Measurements from ENCODE around the gene SLC44A1. TPM values are rescaled to one million over a fixed set of nuclear protein-coding genes. Genes with fewer than 3 reads are reported as not detected.

Gene SLC44A1
- total RNA-seq, 1 donor from 2014 or later = 13.9 TPM

DNA sequence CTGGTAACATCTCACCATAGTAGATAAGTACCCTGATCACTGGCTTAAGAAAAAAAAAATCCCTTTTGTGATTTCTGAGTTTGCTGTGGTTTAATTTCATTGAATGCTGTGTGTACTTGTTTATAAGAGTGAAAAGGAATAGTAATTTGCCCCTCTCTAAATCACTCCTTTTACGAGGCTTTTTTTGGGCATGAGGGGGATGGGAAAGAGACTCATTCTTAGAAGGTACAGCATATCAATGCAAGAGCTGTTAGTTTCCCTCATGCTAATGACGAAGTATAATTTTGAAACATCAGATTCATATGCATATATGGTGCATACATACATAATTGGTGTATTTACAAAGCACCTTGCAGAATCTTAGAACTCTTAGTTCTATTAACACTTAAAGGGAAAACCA lies 2.4 kb upstream of the SLC44A1 start:
- TF ChIP-seq, protein P1, sequence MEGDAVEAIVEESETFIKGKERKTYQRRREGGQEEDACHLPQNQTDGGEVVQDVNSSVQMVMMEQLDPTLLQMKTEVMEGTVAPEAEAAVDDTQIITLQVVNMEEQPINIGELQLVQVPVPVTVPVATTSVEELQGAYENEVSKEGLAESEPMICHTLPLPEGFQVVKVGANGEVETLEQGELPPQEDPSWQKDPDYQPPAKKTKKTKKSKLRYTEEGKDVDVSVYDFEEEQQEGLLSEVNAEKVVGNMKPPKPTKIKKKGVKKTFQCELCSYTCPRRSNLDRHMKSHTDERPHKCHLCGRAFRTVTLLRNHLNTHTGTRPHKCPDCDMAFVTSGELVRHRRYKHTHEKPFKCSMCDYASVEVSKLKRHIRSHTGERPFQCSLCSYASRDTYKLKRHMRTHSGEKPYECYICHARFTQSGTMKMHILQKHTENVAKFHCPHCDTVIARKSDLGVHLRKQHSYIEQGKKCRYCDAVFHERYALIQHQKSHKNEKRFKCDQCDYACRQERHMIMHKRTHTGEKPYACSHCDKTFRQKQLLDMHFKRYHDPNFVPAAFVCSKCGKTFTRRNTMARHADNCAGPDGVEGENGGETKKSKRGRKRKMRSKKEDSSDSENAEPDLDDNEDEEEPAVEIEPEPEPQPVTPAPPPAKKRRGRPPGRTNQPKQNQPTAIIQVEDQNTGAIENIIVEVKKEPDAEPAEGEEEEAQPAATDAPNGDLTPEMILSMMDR (conservative IDR thresholded peaks at IDR 0.05) = no peak
- Mint-ChIP-seq H3K4me3 (peak overlapping the region; percentile 73), H3K36me3 (ENCODE audit: low read depth) (no peaks in the 10 kb centered on the region), H3K27me3 (ENCODE audit: low read depth) (peaks cover 70% of the 10 kb centered on the region), H3K4me1 (peaks cover 6% of the 10 kb centered on the region), H3K27ac (ENCODE audit: unreplicated experiment) (no peak overlapping the region), H3K9me3 (no peaks in the 10 kb centered on the region)
- no peak for DNase-seq (ENCODE audit: low read depth, low spot score)

DNA sequence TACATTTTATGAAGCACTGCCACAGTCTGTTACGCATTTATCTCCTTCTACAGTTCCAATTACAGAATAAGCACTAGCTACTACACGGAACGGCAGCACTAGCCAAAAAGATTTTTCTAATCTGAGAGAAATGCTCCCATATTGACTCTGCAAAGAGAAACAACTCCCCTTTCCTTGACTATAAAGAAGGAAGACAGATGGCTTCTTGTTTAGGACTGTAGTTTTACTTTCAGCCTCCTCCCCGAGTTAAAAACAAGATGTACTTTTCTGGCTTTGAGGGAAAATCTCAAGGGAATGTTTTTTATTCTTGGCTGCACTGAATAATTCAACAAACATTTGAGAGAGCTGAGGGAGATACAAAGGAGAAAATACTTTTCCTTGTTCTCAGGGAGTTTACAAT lies 1.9 kb upstream of the SLC44A1 start:
- peaks cover 6% of the 10 kb centered on the region for H3K4me1 Mint-ChIP-seq
- no peak overlapping the region for H3K27ac Mint-ChIP-seq (ENCODE audit: unreplicated experiment)
- DNase-seq (ENCODE audit: low read depth, low spot score) = no peak
- TF ChIP-seq, protein P1 (conservative IDR thresholded peaks at IDR 0.05) = no peak
- H3K9me3 Mint-ChIP-seq = no peaks in the 10 kb centered on the region
- H3K27me3 Mint-ChIP-seq (ENCODE audit: low read depth) = peaks cover 75% of the 10 kb centered on the region
- H3K36me3 Mint-ChIP-seq (ENCODE audit: low read depth) = no peaks in the 10 kb centered on the region
- H3K4me3 Mint-ChIP-seq = peak overlapping the region; percentile 73

DNA sequence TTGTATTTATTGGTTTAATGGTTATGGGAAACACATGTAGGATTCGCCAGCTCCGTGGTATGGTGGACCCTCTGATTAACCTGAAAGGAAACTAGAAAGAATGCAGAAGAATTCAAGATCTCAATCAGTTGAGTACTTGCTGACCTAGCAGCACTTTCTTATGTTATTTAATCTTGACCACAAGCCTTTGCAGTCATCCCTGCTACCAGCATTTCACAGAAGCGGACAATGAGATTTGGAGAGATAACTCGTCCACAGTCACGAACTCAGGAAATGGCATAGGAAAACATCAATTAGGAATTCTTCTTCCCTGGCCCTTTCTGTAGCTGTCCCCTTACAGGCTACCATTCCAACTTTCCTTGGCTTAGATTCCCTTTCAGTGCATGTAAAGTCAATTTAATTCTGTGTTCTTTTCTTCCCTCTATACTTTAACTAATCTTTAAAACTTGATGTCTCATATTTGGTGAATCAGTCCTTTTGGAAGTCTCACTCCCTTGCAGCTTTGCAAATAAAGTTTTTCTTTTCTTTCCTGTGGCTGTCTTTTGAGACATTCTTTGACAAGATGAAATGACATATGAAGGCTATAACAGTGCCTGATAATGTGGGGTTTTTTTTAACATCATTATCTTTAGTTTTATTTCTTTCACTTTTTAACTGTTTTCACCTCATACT lies 1.3 kb upstream of the SLC44A1 start:
- Mint-ChIP-seq H3K27ac (ENCODE audit: unreplicated experiment) (no peak overlapping the region), H3K4me1 (peaks cover 6% of the 10 kb centered on the region), H3K4me3 (no peak overlapping the region), H3K27me3 (ENCODE audit: low read depth) (peaks cover 81% of the 10 kb centered on the region), H3K9me3 (no peaks in the 10 kb centered on the region), H3K36me3 (ENCODE audit: low read depth) (no peaks in the 10 kb centered on the region)
- DNase-seq (ENCODE audit: low read depth, low spot score) = no peak
- TF ChIP-seq, protein P1 (conservative IDR thresholded peaks at IDR 0.05) = no peak

DNA sequence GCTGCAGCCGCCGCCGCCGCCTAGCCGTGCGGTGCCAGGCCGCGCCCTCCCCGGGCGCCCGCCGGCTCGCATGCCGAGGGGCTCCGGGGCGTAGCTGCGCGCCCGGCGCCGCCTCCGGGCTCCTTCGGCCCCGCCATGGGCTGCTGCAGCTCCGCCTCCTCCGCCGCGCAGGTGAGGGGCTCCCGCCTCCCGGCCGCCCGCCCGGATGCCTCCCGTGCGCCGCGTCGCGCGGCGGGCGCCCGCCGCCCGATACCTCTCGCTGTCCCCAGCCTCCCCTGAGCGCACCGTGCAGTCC lies 230 bp downstream of the SLC44A1 start:
- Mint-ChIP-seq H3K9me3 (no peaks in the 10 kb centered on the region), H3K4me1 (peaks cover 6% of the 10 kb centered on the region), H3K27ac (ENCODE audit: unreplicated experiment) (no peak overlapping the region), H3K36me3 (ENCODE audit: low read depth) (no peaks in the 10 kb centered on the region), H3K4me3 (peak overlapping the region; percentile 85), H3K27me3 (ENCODE audit: low read depth) (peaks cover 78% of the 10 kb centered on the region)
- no peak for DNase-seq (ENCODE audit: low read depth, low spot score)
- TF ChIP-seq, protein P1 (conservative IDR thresholded peaks at IDR 0.05) = no peak

DNA sequence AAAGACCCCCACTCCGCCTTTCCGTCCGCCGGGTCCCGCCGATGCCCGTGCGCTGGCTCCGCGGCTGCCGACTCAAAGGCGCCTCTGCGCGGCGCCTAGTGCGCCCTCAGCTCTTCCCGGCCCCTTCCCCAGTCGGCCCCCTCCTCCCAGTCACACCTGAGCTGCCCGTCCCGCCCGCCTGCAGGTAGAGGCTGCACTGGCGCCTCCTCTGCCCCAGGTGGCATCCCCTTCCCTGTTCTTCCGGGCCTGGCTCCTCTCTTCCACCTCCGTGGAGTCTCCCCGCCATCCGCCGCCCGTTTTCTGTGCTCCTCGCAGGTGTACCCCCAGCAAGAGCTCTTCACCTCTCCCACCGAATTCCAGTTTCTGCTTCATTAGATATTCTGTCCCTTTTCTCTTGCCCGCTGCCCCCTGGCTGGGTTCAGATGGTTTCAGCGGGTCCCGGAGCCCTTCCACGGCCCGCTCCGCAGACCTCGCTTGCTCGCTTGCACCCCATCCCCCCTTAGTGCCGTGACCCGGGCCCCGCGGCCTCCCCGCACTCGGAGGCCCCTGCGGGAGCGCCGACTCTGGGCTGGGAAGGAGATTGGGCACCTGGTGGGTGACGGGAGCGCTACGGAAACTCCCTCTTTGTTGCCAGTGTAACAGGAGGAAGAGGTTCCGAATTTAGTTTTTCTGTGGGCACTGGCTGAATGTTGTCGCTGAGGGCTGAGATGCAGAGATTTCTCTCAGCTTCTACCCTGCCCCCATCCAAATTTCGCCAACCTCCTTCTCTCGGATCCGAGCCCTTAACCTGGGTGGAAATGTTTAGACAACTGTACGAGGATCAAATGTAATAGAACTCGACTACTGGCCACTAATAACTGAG lies 809 bp downstream of the SLC44A1 start:
- peak overlapping the region; percentile 85 for H3K4me3 Mint-ChIP-seq
- H3K4me1 Mint-ChIP-seq = peaks cover 6% of the 10 kb centered on the region
- TF ChIP-seq, protein P1 (conservative IDR thresholded peaks at IDR 0.05) = no peak

More for the DNA sequence above, 809 bp downstream of the SLC44A1 start:
- peaks cover 75% of the 10 kb centered on the region for H3K27me3 Mint-ChIP-seq (ENCODE audit: low read depth)
- no peaks in the 10 kb centered on the region for H3K36me3 Mint-ChIP-seq (ENCODE audit: low read depth)
- DNase-seq (ENCODE audit: low read depth, low spot score) = peak; percentile 23
- no peak overlapping the region for H3K27ac Mint-ChIP-seq (ENCODE audit: unreplicated experiment)
- H3K9me3 Mint-ChIP-seq = no peaks in the 10 kb centered on the region
